BLaER1 (cell line): ENCODE results near the gene WNT7A.
"Not testable (repeated sequence)": the region's sequence is repeated elsewhere in the genome, so short reads cannot be mapped to it uniquely, and the experiment has no call there.

Experiments
- H3K27ac ChIP-seq: shearing (Covaris generic); formaldehyde crosslinking; 2 replicates; pipeline ENCODE4 v1.8.1; 2022
- H3K27me3 ChIP-seq: shearing (Covaris generic); formaldehyde crosslinking; 2 replicates; pipeline ENCODE4 v1.8.1; 2022
- H3K36me3 ChIP-seq: shearing (Covaris generic); formaldehyde crosslinking; 2 replicates; pipeline ENCODE4 v1.8.1; 2022
- H3K4me1 ChIP-seq: shearing (Covaris generic); formaldehyde crosslinking; 2 replicates; pipeline ENCODE4 v1.8.1; 2022
- H3K4me2 ChIP-seq: shearing (Covaris generic); formaldehyde crosslinking; 2 replicates; pipeline ENCODE4 v1.8.1; 2022
- H3K4me3 ChIP-seq: shearing (Covaris generic); formaldehyde crosslinking; 2 replicates; pipeline ENCODE4 v1.8.1; 2022
- H3K9ac ChIP-seq: shearing (Covaris generic); formaldehyde crosslinking; 2 replicates; pipeline ENCODE4 v1.8.1; 2022
- H3K9me3 ChIP-seq: shearing (Covaris generic); formaldehyde crosslinking; 2 replicates; pipeline ENCODE4 v1.8.1; 2022
- H4K20me1 ChIP-seq: shearing (Covaris generic); formaldehyde crosslinking; 2 replicates; pipeline ENCODE4 v1.8.1; 2022
- Cebpa-rat ChIP-seq: shearing (Covaris generic); IDR thresholded peaks from 2 replicates; pipeline ENCODE4 v1.8.1; 2022

The WNT7A gene

DNA sequence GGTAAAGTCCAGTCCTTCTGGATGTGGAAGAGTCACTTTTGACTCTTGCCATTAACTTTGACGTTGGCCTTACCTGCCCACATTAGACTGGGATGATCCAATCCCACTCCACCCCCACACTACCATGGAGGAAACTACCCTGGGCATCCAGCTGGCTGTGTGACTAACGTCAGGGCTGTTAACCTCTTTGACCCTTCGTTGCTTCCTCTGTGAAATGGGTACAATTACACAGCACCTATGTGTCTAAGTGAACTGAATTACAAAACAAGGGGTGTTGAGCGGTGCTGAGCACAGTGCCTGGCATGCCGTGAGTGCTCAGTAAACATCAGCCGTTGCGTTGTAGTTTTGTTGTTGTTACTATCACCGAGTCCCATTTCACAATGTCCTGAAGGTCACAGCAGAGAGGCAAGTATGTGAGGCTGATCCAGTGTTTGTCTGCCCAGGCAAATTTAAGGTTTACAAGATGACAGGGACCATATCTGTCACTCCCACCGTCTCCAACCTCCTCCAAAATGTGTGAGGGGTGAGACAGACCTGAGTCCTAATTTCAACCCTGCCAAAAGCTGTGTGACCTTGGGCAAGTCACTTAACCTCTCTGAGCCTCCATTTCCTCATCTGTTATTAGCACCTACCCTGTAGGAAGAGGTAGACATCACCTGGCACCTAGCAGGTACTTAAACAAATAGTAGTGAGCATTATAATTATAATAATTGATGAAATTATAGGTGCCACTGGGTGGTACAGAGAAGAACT is 20.9 kb downstream of the WNT7A start:
- Histone ChIP-seq H4K20me1 (no peaks in the 10 kb centered on the region), H3K27me3 (no peaks in the 10 kb centered on the region), H3K4me2 (no peak overlapping the region), H3K36me3 (no peaks in the 10 kb centered on the region), H3K9me3 (no peaks in the 10 kb centered on the region), H3K4me3 (no peak overlapping the region), H3K27ac (no peak overlapping the region), H3K9ac (no peak overlapping the region), H3K4me1 (peaks cover 12% of the 10 kb centered on the region)
- TF ChIP-seq Cebpa-rat, result no peak

DNA sequence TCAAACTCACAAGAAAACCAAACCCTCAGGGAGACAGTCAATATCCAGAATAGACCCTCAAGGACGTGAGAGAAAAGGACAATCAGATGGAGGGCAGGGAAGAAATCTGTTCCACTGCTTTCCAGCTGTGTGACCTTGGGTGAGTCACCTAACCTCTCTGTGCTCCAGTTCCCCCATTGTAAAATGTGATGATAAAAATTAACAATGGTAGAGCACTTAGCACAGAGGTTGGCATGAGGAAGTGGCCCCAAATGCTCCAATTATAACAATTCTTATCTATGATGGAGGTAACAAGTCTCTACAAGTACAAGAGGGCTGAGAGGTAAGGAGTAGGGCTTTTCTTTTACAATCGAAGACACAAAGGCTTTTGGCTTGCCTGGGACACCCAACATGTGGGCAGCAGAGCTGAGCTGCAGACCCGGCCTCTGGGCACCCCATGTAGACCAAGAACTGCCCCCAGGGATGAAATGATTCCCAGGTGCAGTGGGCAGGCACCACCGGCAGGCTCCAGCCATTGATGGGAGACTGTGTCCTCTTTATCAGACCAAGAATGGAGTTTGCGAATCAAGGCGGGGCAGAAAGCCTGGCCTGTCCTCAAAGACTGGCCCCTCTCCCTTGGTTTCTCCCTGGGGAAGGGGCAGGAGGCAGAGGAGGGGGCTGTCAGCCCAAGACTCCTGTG is 22.0 kb downstream of the WNT7A start:
- H3K9me3 ChIP-seq, result no peaks in the 10 kb centered on the region
- no peaks in the 10 kb centered on the region for H3K36me3 ChIP-seq
- H3K4me2 ChIP-seq, result no peak overlapping the region
- H3K27ac ChIP-seq, result no peak overlapping the region
- no peak for TF ChIP-seq Cebpa-rat
- no peak overlapping the region for H3K4me3 ChIP-seq
- H3K9ac ChIP-seq, result no peak overlapping the region
- H3K4me1 ChIP-seq, result peaks cover 23% of the 10 kb centered on the region
- no peaks in the 10 kb centered on the region for H3K27me3 ChIP-seq
- H4K20me1 ChIP-seq, result no peaks in the 10 kb centered on the region

DNA sequence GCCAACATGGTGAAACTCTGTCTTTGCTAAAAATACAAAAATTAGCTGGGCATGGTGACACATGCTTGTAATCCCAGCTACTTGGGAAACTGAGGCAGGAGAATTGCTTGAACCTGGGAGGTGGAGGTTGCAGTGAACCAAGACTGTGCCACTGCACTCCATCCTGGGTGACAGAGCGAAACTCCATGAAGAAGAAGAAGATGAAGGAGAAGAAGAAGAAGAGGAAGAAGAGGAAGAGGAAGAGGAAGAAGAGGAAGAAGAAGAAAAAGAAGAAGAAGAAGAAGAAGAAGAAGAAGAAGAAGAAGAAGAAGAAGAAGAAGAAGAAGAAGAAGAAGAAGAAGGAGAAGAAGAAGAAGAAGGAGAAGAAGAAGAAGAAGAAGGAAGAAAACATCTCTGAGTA is 23.2 kb downstream of the WNT7A start:
- peaks cover 20% of the 10 kb centered on the region for H3K4me1 ChIP-seq
- not testable (repeated sequence) for H3K27me3 ChIP-seq, H3K9me3 ChIP-seq, H4K20me1 ChIP-seq, H3K36me3 ChIP-seq, H3K4me2 ChIP-seq, H3K9ac ChIP-seq, H3K4me3 ChIP-seq, H3K27ac ChIP-seq

- Histone ChIP-seq H3K27ac (no peak overlapping the region), H3K36me3 (no peaks in the 10 kb centered on the region), H3K4me2 (no peak overlapping the region), H4K20me1 (no peaks in the 10 kb centered on the region), H3K27me3 (no peaks in the 10 kb centered on the region), H3K4me1 (peaks cover 20% of the 10 kb centered on the region), H3K9ac (no peak overlapping the region), H3K9me3 (no peaks in the 10 kb centered on the region), H3K4me3 (no peak overlapping the region)
- TF ChIP-seq Cebpa-rat, result no peak
Observed at GRCh38 chr3:13856006-13856405, 23.9 kb downstream of the WNT7A start.

DNA sequence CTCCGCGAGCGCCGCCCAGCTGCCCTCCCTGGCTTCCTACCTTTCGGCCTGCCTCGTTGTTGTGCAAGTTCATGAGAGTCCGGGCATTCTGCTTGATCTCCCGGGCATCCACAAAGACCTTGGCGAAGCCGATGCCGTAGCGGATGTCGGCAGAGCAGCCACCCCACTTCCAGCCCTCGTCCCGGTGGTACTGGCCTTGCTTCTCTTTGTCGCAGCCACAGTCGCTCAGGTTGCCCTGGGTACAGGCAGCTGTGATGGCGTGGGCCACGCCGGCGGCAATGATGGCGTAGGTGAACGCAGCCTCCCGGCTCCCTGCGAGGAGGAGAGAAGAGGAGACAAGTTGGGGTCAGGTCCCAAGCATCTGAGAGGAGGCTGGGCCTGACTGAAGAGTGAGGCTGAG is 25.4 kb downstream of the WNT7A start:
- Histone ChIP-seq H3K9ac (no peak overlapping the region), H4K20me1 (no peaks in the 10 kb centered on the region), H3K27me3 (no peaks in the 10 kb centered on the region), H3K9me3 (no peaks in the 10 kb centered on the region), H3K4me3 (no peak overlapping the region), H3K4me1 (peaks cover 20% of the 10 kb centered on the region), H3K4me2 (no peak overlapping the region), H3K27ac (no peak overlapping the region), H3K36me3 (no peaks in the 10 kb centered on the region)
- no peak for TF ChIP-seq Cebpa-rat

GRCh38 chr3:13853978-13854296 is 25.9 kb downstream of the WNT7A start:
- no peak overlapping the region for H3K27ac ChIP-seq
- no peaks in the 10 kb centered on the region for H4K20me1 ChIP-seq
- H3K36me3 ChIP-seq, result no peaks in the 10 kb centered on the region
- TF ChIP-seq Cebpa-rat, result no peak
- no peak overlapping the region for H3K4me3 ChIP-seq
- no peaks in the 10 kb centered on the region for H3K27me3 ChIP-seq
- H3K9me3 ChIP-seq, result no peaks in the 10 kb centered on the region
- H3K9ac ChIP-seq, result no peak overlapping the region
- H3K4me1 ChIP-seq, result peaks cover 20% of the 10 kb centered on the region
- H3K4me2 ChIP-seq, result peak overlapping the region; percentile 28

GRCh38 chr3:13853256-13853977 is 26.5 kb downstream of the WNT7A start:
- Histone ChIP-seq H3K4me3 (no peak overlapping the region), H3K9me3 (no peaks in the 10 kb centered on the region), H3K36me3 (no peaks in the 10 kb centered on the region), H4K20me1 (no peaks in the 10 kb centered on the region), H3K9ac (no peak overlapping the region), H3K4me2 (peak overlapping the region; percentile 28), H3K4me1 (peaks cover 20% of the 10 kb centered on the region), H3K27me3 (no peaks in the 10 kb centered on the region), H3K27ac (no peak overlapping the region)
- TF ChIP-seq Cebpa-rat, result no peak

- Histone ChIP-seq H3K4me3 (no peak overlapping the region), H4K20me1 (no peaks in the 10 kb centered on the region), H3K27me3 (no peaks in the 10 kb centered on the region), H3K9me3 (no peaks in the 10 kb centered on the region), H3K27ac (no peak overlapping the region), H3K4me2 (no peak overlapping the region), H3K4me1 (peaks cover 20% of the 10 kb centered on the region), H3K36me3 (no peaks in the 10 kb centered on the region), H3K9ac (no peak overlapping the region)
- no peak for TF ChIP-seq Cebpa-rat
Observed at GRCh38 chr3:13852638-13853009, 27.2 kb downstream of the WNT7A start.

DNA sequence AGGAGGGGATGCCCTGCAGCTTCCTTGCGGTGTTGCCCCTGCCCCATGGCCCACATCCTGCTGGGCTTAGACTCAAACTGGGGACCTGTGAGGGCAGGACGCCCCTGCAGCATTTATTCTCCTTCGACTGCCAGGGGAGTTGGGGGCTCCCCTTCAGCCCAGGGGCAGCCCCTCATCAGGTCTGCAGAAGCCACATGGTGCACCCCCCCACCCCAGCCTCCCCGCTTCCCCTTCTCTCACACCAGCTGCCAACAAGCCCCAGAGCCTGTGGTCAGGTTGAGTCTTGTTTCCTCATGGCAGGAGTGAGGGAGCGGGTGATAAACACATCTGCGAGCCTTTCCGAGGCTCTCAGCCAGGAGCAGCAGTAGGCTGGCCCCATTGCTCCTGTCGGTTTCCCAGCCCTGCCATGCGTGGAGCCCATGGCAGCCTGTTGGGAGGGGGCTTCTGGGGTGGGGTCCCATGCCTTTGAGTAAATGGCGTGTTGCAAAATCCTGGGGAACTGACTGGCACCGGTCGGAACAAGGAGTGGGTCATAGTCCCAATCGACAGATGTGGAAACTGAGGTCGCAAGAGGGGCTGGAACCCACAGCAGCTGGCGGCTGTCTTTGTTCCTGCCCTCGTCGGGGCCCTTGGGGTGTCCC is 27.8 kb downstream of the WNT7A start:
- Histone ChIP-seq H3K9ac (no peak overlapping the region), H3K4me3 (no peak overlapping the region), H3K9me3 (no peaks in the 10 kb centered on the region), H4K20me1 (no peaks in the 10 kb centered on the region), H3K4me2 (no peak overlapping the region), H3K36me3 (no peaks in the 10 kb centered on the region), H3K27ac (no peak overlapping the region), H3K4me1 (peaks cover 20% of the 10 kb centered on the region), H3K27me3 (no peaks in the 10 kb centered on the region)
- no peak for TF ChIP-seq Cebpa-rat
